H54 (cell line): ENCODE results near the gene TMPRSS6.

Experiments used
- DNase-seq: peaks from one replicate; pipeline ENCODE4 v3.0.0; 2011; ENCODE audit warnings: low spot score, mixed read lengths; ENCODE audit not compliant: insufficient read length
- FAIRE-seq: peaks from 3 replicates; lab custom pipeline; 2011; peaks lifted over from hg19 to GRCh38; lab: Jason Lieb, UNC
- POLR2A ChIP-seq: IDR thresholded peaks from 2 replicates; pipeline ENCODE4 v1.6.1; 2011; ENCODE audit warnings: low read depth, mild to moderate bottlenecking, low read length

The TMPRSS6 gene

DNA sequence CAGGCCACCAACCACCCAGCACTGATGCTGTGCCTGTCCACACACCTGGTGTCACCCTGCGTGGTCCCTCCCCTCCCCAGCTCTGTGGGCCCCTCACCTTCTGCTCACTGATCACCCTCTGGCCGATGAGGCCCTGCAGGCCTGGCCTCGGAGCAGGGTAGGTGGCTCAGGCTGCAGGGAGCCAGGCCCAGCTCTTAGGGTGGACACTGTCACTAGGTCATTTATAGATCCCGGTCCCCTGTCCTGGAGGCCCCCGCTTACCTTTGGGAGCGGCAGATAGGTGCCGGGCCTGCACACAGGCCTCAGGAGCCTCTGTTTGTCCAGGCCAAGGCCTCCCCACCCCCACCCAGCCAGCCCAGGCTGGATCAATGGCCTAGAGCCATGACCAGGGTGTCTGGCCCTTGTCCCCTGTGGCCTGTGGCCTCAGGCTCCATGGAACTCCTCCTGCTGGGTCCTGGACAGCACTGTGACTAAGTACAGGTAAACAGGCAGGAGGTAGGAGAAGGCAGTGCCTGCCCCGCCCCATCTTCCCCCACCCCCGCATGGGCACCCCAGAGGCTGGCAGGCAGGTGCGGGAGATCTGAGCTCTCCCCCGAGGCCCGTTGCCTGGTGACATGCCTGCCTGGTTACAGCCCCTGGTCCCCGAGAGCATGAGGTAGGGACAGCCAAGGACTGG is at the start of gene TMPRSS6:
Gene TMPRSS6 (minus strand): TSS at position 472 of the 676 bp plus-strand sequence. CDS start 6,296 bp downstream, outside the sequence.
- no peak for TF ChIP-seq POLR2A
- FAIRE-seq (no peak), DNase-seq (no peak)

DNA sequence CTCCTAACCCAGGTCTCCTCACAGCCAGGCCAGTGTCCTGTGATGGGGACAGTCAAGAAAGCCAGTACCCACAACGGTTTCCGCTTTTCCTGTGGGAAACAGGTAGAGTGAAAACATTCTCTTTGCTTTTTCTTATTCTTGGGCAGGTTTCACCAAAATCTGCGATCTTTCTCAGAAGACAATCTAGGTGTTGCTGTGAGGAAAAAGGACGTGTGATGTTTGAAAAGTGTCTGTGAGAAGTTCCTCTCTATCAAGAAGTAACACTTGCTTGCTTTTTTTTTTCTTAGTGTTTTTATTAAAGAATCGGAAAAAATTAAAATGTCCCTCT is 49.4 kb upstream of the TMPRSS6 start:
- no peak for TF ChIP-seq POLR2A
- FAIRE-seq: no peak

GRCh38 chr22:37157516-37158285 is 48.2 kb upstream of the TMPRSS6 start:
- DNase-seq: no peak
- no peak for TF ChIP-seq POLR2A
- FAIRE-seq: no peak

More for the DNA sequence above, 49.4 kb upstream of the TMPRSS6 start:
- DNase-seq: no peak

- FAIRE-seq (no peak), DNase-seq (no peak)
- no peak for TF ChIP-seq POLR2A
Measured at GRCh38 chr22:37156686-37157435, 47.3 kb upstream of the TMPRSS6 start.

DNA sequence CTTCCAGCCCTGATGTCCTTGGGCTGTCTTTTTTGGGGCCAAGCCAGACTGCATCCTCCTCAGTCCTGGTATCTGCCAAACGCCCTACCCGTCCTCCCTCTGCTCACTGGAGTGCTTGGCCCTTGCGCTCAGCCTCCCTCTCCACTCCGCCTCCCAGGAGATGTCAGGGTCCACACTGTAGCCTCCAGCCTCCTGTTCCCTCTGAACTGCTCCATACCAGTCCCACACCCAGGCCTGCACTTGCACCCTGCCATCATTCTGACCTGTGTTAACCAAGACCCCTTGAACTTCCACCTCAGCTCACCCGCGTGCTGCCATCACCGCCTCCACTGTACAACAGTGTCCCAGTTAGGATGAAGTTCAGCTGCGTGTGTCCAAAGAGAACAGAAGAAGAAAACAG is 46.5 kb upstream of the TMPRSS6 start:
- no peak for DNase-seq
- no peak for TF ChIP-seq POLR2A
- FAIRE-seq: no peak

- FAIRE-seq: no peak
- TF ChIP-seq POLR2A: no peak
- DNase-seq: no peak
Measured at GRCh38 chr22:37154925-37155712, 45.6 kb upstream of the TMPRSS6 start.

DNA sequence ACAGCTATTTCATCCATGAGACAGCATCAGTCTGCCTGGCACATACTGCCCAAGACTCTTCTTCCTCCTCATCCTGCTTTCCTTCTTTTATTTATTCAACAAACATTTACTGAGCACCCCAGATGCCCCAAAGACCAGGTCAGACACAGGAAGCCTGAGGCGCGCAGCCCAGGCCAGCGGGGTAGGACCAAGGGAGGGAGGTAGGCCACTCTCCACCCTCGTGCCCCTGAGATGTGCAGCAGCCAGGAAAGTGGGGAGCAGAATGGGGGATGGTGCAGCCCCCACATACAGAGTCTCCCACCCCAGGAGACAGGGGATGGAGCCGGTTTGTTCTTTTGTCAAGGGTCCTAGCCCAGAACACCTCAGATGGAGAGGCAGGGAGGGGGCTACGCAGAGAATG is 44.4 kb upstream of the TMPRSS6 start:
- TF ChIP-seq POLR2A: no peak
- FAIRE-seq: no peak
- DNase-seq: no peak

GRCh38 chr22:37151401-37151800 is 41.9 kb upstream of the TMPRSS6 start:
- no peak for TF ChIP-seq POLR2A
- FAIRE-seq (no peak), DNase-seq (no peak)

DNA sequence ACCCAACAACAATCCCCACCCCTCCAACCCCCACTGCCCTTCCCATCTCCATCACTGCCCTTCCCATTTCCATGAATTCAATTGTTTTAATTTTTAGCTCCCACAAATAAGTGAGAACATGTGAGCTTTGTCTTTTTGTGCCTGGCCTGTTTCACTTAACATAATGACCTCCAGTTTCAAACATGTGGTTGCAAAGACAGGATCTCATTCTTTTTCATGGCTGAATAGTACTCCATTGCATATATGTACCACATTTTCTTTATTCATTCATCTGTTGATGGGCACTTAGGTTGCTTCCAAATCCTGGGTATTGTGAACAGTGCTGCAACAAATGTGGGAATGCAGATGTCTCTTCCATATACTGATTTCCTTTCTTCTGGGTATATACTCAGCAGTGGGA is 41.2 kb upstream of the TMPRSS6 start:
- FAIRE-seq (no peak), DNase-seq (no peak)
- no peak for TF ChIP-seq POLR2A

GRCh38 chr22:37148742-37149665 is 39.5 kb upstream of the TMPRSS6 start:
- FAIRE-seq: no peak
- TF ChIP-seq POLR2A: no peak
- no peak for DNase-seq

DNA sequence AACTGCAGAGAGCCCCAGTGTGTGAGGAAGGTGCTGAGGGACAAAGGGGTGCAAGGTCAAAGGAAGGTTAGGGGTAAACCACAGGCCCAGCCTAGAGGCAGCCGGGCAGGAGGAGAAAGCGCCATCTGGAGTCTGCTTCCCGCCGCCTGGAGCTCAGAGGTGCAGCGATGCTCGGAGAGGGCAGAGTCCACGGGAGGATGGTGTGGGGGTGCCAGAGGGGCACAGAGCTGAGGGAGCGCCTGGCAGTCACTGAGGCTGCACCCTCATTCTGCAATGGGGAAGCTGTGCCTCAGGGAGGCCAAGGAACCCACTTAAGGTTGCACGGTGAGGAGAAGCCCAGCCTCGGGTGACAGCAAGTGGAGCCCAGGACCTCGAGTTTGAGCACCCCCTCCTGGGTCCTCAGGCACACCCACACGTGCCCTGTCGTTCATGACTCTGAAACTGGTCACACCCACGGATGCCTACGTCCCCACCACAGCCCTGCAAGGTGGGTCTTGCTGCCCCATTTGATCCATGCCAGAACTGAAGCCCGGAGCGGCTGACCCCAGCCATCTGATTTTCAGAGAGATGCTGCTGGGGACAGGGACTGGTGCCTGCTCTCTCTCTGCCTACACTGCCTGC is 38.6 kb upstream of the TMPRSS6 start:
- DNase-seq: no peak
- no peak for TF ChIP-seq POLR2A
- no peak for FAIRE-seq

- FAIRE-seq (no peak), DNase-seq (no peak)
- TF ChIP-seq POLR2A: no peak
Measured at GRCh38 chr22:37147186-37147990, 37.9 kb upstream of the TMPRSS6 start.
